CD4-positive, alpha-beta T cell treated with Interleukin-2 at 100 ng/mL for 4 hours (primary cell): ENCODE results near the gene SBDS.

Experiments used
- DNase-seq: peaks from one replicate; pipeline ENCODE4 v3.0.0-alpha.2; 2020; ENCODE audit warnings: low spot score

SBDS gene

DNA sequence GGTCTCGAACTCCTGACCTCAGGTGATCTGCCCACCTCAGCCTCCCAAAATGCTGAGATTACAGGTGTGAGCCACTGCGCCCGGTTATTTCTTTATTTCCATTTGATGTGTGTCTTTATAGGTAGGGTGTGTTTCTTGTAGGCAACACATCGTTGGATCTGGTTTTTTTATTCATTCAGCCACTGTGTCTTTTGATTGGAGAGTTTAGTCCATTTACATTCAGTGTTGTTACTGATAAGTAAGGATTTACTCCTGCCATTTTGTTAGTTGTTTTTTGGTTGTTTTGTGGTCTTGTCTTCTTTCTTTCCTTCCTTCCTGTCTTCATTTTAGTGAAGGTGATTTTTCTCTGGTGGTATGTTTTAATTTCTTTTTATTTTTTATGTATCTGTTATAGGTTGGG is 57.4 kb downstream of the SBDS start:
- no peak for DNase-seq
